IMR-90 (cell line): ENCODE measurements around the gene PFKL. TPM values are rescaled to one million over a fixed set of nuclear protein-coding genes. Genes with fewer than 3 reads are reported as not detected.

Experiments
- ATAC-seq: fragments of 200-7000 bp; cut with Tn5 transposase; 2 replicates; pipeline ENCODE4 v1.9.1; 2020; ENCODE audit warnings: low read depth, mild to moderate bottlenecking, moderate library complexity
- BruUV-seq: library from RNA; stranded (reverse); fragments of 400-500 nt; replicated peaks from 2 replicates; lab custom pipeline; 2021; lab: Mats Ljungman, UMichigan
- CTCF ChIA-PET: fragments of 300-600 bp; formaldehyde crosslinking; extraction: SDS; loops from one replicate; lab custom pipeline; 2021; ENCODE audit warnings: antibody characterized with exemption; lab: Yijun Ruan, JAX
- POLR2A ChIA-PET: fragments of 300-600 bp; sonication (Branson Sonifier 250); formaldehyde crosslinking; loops from one replicate; lab custom pipeline; 2022; ENCODE audit warnings: antibody characterized with exemption; ENCODE audit not compliant: unreplicated experiment; lab: Charles Lee
- DNase-seq: peaks from one replicate; pipeline ENCODE4 v3.0.0; 2013
- H2AFZ ChIP-seq: replicated peaks from 2 replicates; pipeline ENCODE3; 2013; ENCODE audit warnings: low read length, mild to moderate bottlenecking; ENCODE audit not compliant: poor library complexity
- H2AK5ac ChIP-seq: 2 replicates; pipeline ENCODE4 v1.6.1; 2013; ENCODE audit warnings: low read depth, low read length, inconsistent platforms
- H2AK9ac ChIP-seq: replicated peaks from 2 replicates; pipeline ENCODE3; 2013; ENCODE audit warnings: mild to moderate bottlenecking, low read depth, low read length, moderate library complexity; ENCODE audit not compliant: poor library complexity
- H2BK120ac ChIP-seq: 2 replicates; pipeline ENCODE4 v1.6.1; 2013; ENCODE audit warnings: low read depth, low read length, inconsistent platforms
- H2BK15ac ChIP-seq: 3 replicates; pipeline ENCODE4 v1.6.1; 2013; ENCODE audit warnings: low read depth, low read length, inconsistent platforms
- H2BK20ac ChIP-seq: 2 replicates; pipeline ENCODE4 v1.6.1; 2013; ENCODE audit warnings: low read depth, mild to moderate bottlenecking, inconsistent platforms, low read length, moderate library complexity
- H2BK5ac ChIP-seq: 2 replicates; pipeline ENCODE4 v1.6.1; 2013; ENCODE audit warnings: mild to moderate bottlenecking, low read depth, low read length, inconsistent platforms; ENCODE audit not compliant: poor library complexity, severe bottlenecking
- H3K14ac ChIP-seq: replicated peaks from 2 replicates; pipeline ENCODE4 v1.6.1; 2013; ENCODE audit warnings: low read depth, low read length, inconsistent platforms
- H3K18ac ChIP-seq: 2 replicates; pipeline ENCODE4 v1.6.1; 2013; ENCODE audit warnings: low read depth, low read length, control low read depth
- H3K23ac ChIP-seq: 2 replicates; pipeline ENCODE4 v1.6.1; 2013; ENCODE audit warnings: low read depth, low read length, inconsistent platforms
- H3K27ac ChIP-seq: 2 replicates; pipeline ENCODE4 v1.5.1; 2013; ENCODE audit warnings: mild to moderate bottlenecking, control low read depth, low read length; ENCODE audit not compliant: insufficient read depth
- H3K27me3 ChIP-seq: 2 replicates; pipeline ENCODE4 v1.6.1; 2013; ENCODE audit warnings: low read length; ENCODE audit not compliant: control insufficient read depth, insufficient read depth
- H3K36me3 ChIP-seq: 2 replicates; pipeline ENCODE4 v1.6.1; 2013; ENCODE audit warnings: low read length, mixed read lengths; ENCODE audit not compliant: control insufficient read depth, insufficient read depth
- H3K4ac ChIP-seq: 2 replicates; pipeline ENCODE4 v1.6.1; 2013; ENCODE audit warnings: low read depth, low read length, inconsistent platforms
- H3K4me1 ChIP-seq: 2 replicates; pipeline ENCODE4 v1.6.1; 2013; ENCODE audit warnings: low read length, mixed read lengths; ENCODE audit not compliant: control insufficient read depth, insufficient read depth
- H3K4me2 ChIP-seq: 2 replicates; pipeline ENCODE4 v1.6.1; 2013; ENCODE audit warnings: low read depth, mild to moderate bottlenecking, control low read depth, low read length, moderate library complexity
- H3K4me3 ChIP-seq: 2 replicates; pipeline ENCODE4 v1.5.1; 2013; ENCODE audit warnings: low read depth, mild to moderate bottlenecking, control low read depth, low read length, moderate library complexity; ENCODE audit not compliant: insufficient read depth
- H3K56ac ChIP-seq: 2 replicates; pipeline ENCODE4 v1.6.1; 2013; ENCODE audit warnings: low read length, inconsistent platforms; ENCODE audit not compliant: insufficient read depth; ENCODE audit errors: extremely low read depth
- H3K79me1 ChIP-seq, 2 experiments: 2 replicates each; pipeline ENCODE4 v1.6.1; 2013; ENCODE audit warnings: low read length in 2 of 2, inconsistent platforms in 1 of 2, low read depth in 1 of 2
- H3K9ac ChIP-seq: 2 replicates; pipeline ENCODE4 v1.6.1; 2013; ENCODE audit warnings: low read depth, low read length, control low read depth
- H3K9me1 ChIP-seq: 2 replicates; pipeline ENCODE4 v1.6.1; 2013; ENCODE audit warnings: low read length, inconsistent platforms; ENCODE audit not compliant: insufficient read depth
- H3K9me3 ChIP-seq: 2 replicates; pipeline ENCODE4 v1.6.1; 2013; ENCODE audit warnings: low read length; ENCODE audit not compliant: control insufficient read depth, insufficient read depth
- H4K20me1 ChIP-seq: 2 replicates; pipeline ENCODE4 v1.6.1; 2013; ENCODE audit warnings: low read length, inconsistent platforms; ENCODE audit not compliant: insufficient read depth
- H4K5ac ChIP-seq: 2 replicates; pipeline ENCODE4 v1.6.1; 2013; ENCODE audit warnings: mild to moderate bottlenecking, low read depth, low read length, control low read depth
- H4K8ac ChIP-seq, 2 experiments: 2 replicates each; pipeline ENCODE4 v1.6.1; 2013; ENCODE audit warnings: low read depth in 2 of 2, low read length in 2 of 2, control low read depth in 1 of 2, inconsistent platforms in 1 of 2
- H4K91ac ChIP-seq: 2 replicates; pipeline ENCODE4 v1.6.1; 2013; ENCODE audit warnings: low read depth, low read length, inconsistent platforms; ENCODE audit not compliant: insufficient read depth
- BHLHE40 ChIP-seq: fragments of 150-350 bp; IDR thresholded peaks from 2 replicates; pipeline ENCODE4 v1.6.1; 2016; ENCODE audit warnings: mild to moderate bottlenecking, low read depth, low read length
- CEBPB ChIP-seq: IDR thresholded peaks from 2 replicates; pipeline ENCODE4 v1.6.1; 2012; ENCODE audit warnings: low read depth, low read length, improper control_type of control experiment
- CHD1 ChIP-seq: IDR thresholded peaks from 2 replicates; pipeline ENCODE4 v1.6.1; 2012; ENCODE audit warnings: low read depth, low read length, improper control_type of control experiment
- CTCF ChIP-seq: conservative IDR thresholded peaks from 2 replicates; pipeline ENCODE4 v1.5.1; 2012; ENCODE audit warnings: mild to moderate bottlenecking, low read depth, low read length, improper control_type of control experiment
- ELK1 ChIP-seq: fragments of 150-350 bp; IDR thresholded peaks from 2 replicates; pipeline ENCODE4 v1.6.1; 2016; ENCODE audit warnings: low read depth, mild to moderate bottlenecking, low read length, moderate library complexity, borderline replicate concordance
- FOS ChIP-seq: fragments of 150-350 bp; IDR thresholded peaks from 2 replicates; pipeline ENCODE4 v1.6.1; 2016; ENCODE audit warnings: low read depth, low read length
- MAFK ChIP-seq: IDR thresholded peaks from 2 replicates; pipeline ENCODE4 v1.6.1; 2012; ENCODE audit warnings: low read depth, low read length, improper control_type of control experiment
- MAZ ChIP-seq: IDR thresholded peaks from 2 replicates; pipeline ENCODE4 v1.6.1; 2012; ENCODE audit warnings: low read depth, mild to moderate bottlenecking, low read length, improper control_type of control experiment, moderate library complexity, borderline replicate concordance
- MXI1 ChIP-seq: IDR thresholded peaks from 2 replicates; pipeline ENCODE4 v1.6.1; 2012; ENCODE audit warnings: low read depth, mild to moderate bottlenecking, low read length, moderate library complexity, borderline replicate concordance
- NFE2L2 ChIP-seq: fragments of 150-350 bp; IDR thresholded peaks from 2 replicates; pipeline ENCODE4 v1.6.1; 2016; ENCODE audit warnings: low read depth, mild to moderate bottlenecking, low read length
- POLR2A ChIP-seq: IDR thresholded peaks from 2 replicates; pipeline ENCODE4 v1.6.1; 2012; ENCODE audit warnings: mild to moderate bottlenecking, low read depth, low read length
- RAD21 ChIP-seq: IDR thresholded peaks from 2 replicates; pipeline ENCODE4 v1.6.1; 2012; ENCODE audit warnings: low read length, improper control_type of control experiment
- RCOR1 ChIP-seq: IDR thresholded peaks from 2 replicates; pipeline ENCODE4 v1.6.1; 2012; ENCODE audit warnings: mild to moderate bottlenecking, low read length, improper control_type of control experiment; ENCODE audit not compliant: insufficient replicate concordance
- RFX5 ChIP-seq: IDR thresholded peaks from 2 replicates; pipeline ENCODE4 v1.8.0; 2012; ENCODE audit warnings: low read depth, mild to moderate bottlenecking, low read length, moderate library complexity
- SMC3 ChIP-seq: fragments of 150-350 bp; IDR thresholded peaks from 2 replicates; pipeline ENCODE4 v1.6.1; 2016; ENCODE audit warnings: low read depth, mild to moderate bottlenecking, antibody characterized with exemption, low read length, moderate library complexity
- USF2 ChIP-seq: fragments of 150-350 bp; IDR thresholded peaks from 2 replicates; pipeline ENCODE4 v1.6.1; 2017; ENCODE audit warnings: mild to moderate bottlenecking, antibody characterized with exemption, low read length, low read depth
- WGBS, 2 experiments: methylation state at CpG; one replicate each; pipeline versions ENCODE4 v1.1.5 to v1.1.7; 2013; ENCODE audit warnings: missing lambda C conversion rate in 2 of 2; ENCODE audit not compliant: insufficient read length in 1 of 2; ENCODE audit errors: extremely low coverage in 2 of 2; 5-methylcytosine and 5-hydroxymethylcytosine counted together
- dilution Hi-C: fragments of 300-500 bp; cut with HindIII; formaldehyde crosslinking; loops from one replicate; pipeline ENCODE4 v1.14.3; 2018; ENCODE audit warnings: low sequenced_read_pairs; ENCODE audit not compliant: unreplicated experiment
- in situ Hi-C: fragments of 300-500 bp; cut with MboI; formaldehyde crosslinking; loops from 3 replicates; pipeline ENCODE4 v1.14.3; 2019; ENCODE audit warnings: low sequenced_read_pairs, inconsistent platforms, mixed read lengths
- intact Hi-C: fragments of 100-400 bp; cut with micrococcal nuclease; formaldehyde crosslinking; loops from 2 replicates; pipeline ENCODE4 v1.10.0; 2022
- polyA plus RNA-seq, 3 experiments: library from polyadenylated mRNA; depleted of rRNA; stranded (reverse); fragments of >200 nt; gene quantifications; 2 replicates each; pipeline ENCODE4 v1.2.3, GENCODE V29; 2012; ENCODE audit warnings: low replicate concordance in 1 of 3
- total RNA-seq: library from RNA; depleted of rRNA; stranded (reverse); fragments of >200 nt; gene quantifications from 2 replicates; pipeline ENCODE4 v1.2.3, GENCODE V29; 2012

PFKL gene
- total and polyA plus RNA-seq, 2 of the 4 experiments (the other 2 are of a cell fraction): 103 to 126 TPM

- no peak overlapping the region for H4K5ac ChIP-seq
- no peak overlapping the region for H2AK9ac ChIP-seq
- no peak overlapping the region for H2AK5ac ChIP-seq
- H3K36me3 ChIP-seq: no peaks in the 10 kb centered on the region
- no peak overlapping the region for H3K23ac ChIP-seq
- H2BK20ac ChIP-seq: no peak overlapping the region
- H3K4me2 ChIP-seq: no peak overlapping the region
- DNase-seq: no peak
- H3K18ac ChIP-seq: no peak overlapping the region
- CTCF ChIA-PET: no interaction called here
- intact Hi-C loops (no loop called here), dilution Hi-C loops (no loop called here), in situ Hi-C loops (no loop called here)
- no peaks in the 10 kb centered on the region for H3K9me3 ChIP-seq
- 80% methylated on average over 1 of the region's 5 CpGs; no CpG with 5 or more reads in 1 of the 2 experiments for WGBS, 2 experiments
- ATAC-seq: no peak
- no peak overlapping the region for H2AFZ ChIP-seq
- no TSS peak for BruUV-seq
- H3K27me3 ChIP-seq: peaks cover 14% of the 10 kb centered on the region
- no peaks in the 10 kb centered on the region for H3K79me1 ChIP-seq
- POLR2A ChIA-PET: no interaction called here
- no peaks in the 10 kb centered on the region for H3K9me1 ChIP-seq
- no peak overlapping the region for H4K91ac ChIP-seq
- no peak overlapping the region for H3K4me3 ChIP-seq
- H3K4ac ChIP-seq: no peak overlapping the region
- no peak overlapping the region for H2BK120ac ChIP-seq
- H3K27ac ChIP-seq: no peak overlapping the region
- H4K8ac ChIP-seq: no peak overlapping the region
- H2BK5ac ChIP-seq: no peak overlapping the region
- H4K20me1 ChIP-seq: no peaks in the 10 kb centered on the region
- H3K4me1 ChIP-seq: no peaks in the 10 kb centered on the region
- H3K56ac ChIP-seq: no peak overlapping the region
- TF ChIP-seq CTCF (no peak), USF2 (no peak), RAD21 (no peak), RCOR1 (no peak), CEBPB (no peak), POLR2A (no peak), SMC3 (no peak), RFX5 (no peak), MXI1 (no peak), NFE2L2 (no peak), FOS (no peak), MAFK (no peak), CHD1 (no peak), BHLHE40 (no peak), MAZ (no peak), ELK1 (no peak)
- no peak overlapping the region for H3K14ac ChIP-seq
- no peak overlapping the region for H2BK15ac ChIP-seq
- no peak overlapping the region for H3K9ac ChIP-seq
These were observed 24.8 kb upstream of the PFKL start for GRCh38 chr21:44275041-44275440.
